IMR-90 (cell line): ENCODE data around the gene SORBS1.

Source experiments
- BHLHE40 ChIP-seq: fragments of 150-350 bp; IDR thresholded peaks from 2 replicates; pipeline ENCODE4 v1.6.1; 2016; ENCODE audit warnings: mild to moderate bottlenecking, low read depth, low read length
- CTCF ChIP-seq: conservative IDR thresholded peaks from 2 replicates; pipeline ENCODE4 v1.5.1; 2012; ENCODE audit warnings: mild to moderate bottlenecking, low read depth, low read length, improper control_type of control experiment
- ELK1 ChIP-seq: fragments of 150-350 bp; IDR thresholded peaks from 2 replicates; pipeline ENCODE4 v1.6.1; 2016; ENCODE audit warnings: low read depth, mild to moderate bottlenecking, low read length, moderate library complexity, borderline replicate concordance
- MAZ ChIP-seq: IDR thresholded peaks from 2 replicates; pipeline ENCODE4 v1.6.1; 2012; ENCODE audit warnings: low read depth, mild to moderate bottlenecking, low read length, improper control_type of control experiment, moderate library complexity, borderline replicate concordance
- MXI1 ChIP-seq: IDR thresholded peaks from 2 replicates; pipeline ENCODE4 v1.6.1; 2012; ENCODE audit warnings: low read depth, mild to moderate bottlenecking, low read length, moderate library complexity, borderline replicate concordance
- NFE2L2 ChIP-seq: fragments of 150-350 bp; IDR thresholded peaks from 2 replicates; pipeline ENCODE4 v1.6.1; 2016; ENCODE audit warnings: low read depth, mild to moderate bottlenecking, low read length
- POLR2A ChIP-seq: IDR thresholded peaks from 2 replicates; pipeline ENCODE4 v1.6.1; 2012; ENCODE audit warnings: mild to moderate bottlenecking, low read depth, low read length
- RAD21 ChIP-seq: IDR thresholded peaks from 2 replicates; pipeline ENCODE4 v1.6.1; 2012; ENCODE audit warnings: low read length, improper control_type of control experiment
- RCOR1 ChIP-seq: IDR thresholded peaks from 2 replicates; pipeline ENCODE4 v1.6.1; 2012; ENCODE audit warnings: mild to moderate bottlenecking, low read length, improper control_type of control experiment; ENCODE audit not compliant: insufficient replicate concordance
- RFX5 ChIP-seq: IDR thresholded peaks from 2 replicates; pipeline ENCODE4 v1.8.0; 2012; ENCODE audit warnings: low read depth, mild to moderate bottlenecking, low read length, moderate library complexity
- SMC3 ChIP-seq: fragments of 150-350 bp; IDR thresholded peaks from 2 replicates; pipeline ENCODE4 v1.6.1; 2016; ENCODE audit warnings: low read depth, mild to moderate bottlenecking, antibody characterized with exemption, low read length, moderate library complexity
- USF2 ChIP-seq: fragments of 150-350 bp; IDR thresholded peaks from 2 replicates; pipeline ENCODE4 v1.6.1; 2017; ENCODE audit warnings: mild to moderate bottlenecking, antibody characterized with exemption, low read length, low read depth

- peak; percentile 30 for TF ChIP-seq CTCF
- TF ChIP-seq ELK1, result no peak
- no peak for TF ChIP-seq BHLHE40
- no peak for TF ChIP-seq USF2
- TF ChIP-seq POLR2A, result peak; percentile 80
- TF ChIP-seq RFX5, result no peak
- peak; percentile 10; the same call in 1 of the 2 replicates for TF ChIP-seq MXI1
- TF ChIP-seq MAZ, result peak; percentile 72
- TF ChIP-seq SMC3, result no peak
- TF ChIP-seq NFE2L2, result no peak
- no peak for TF ChIP-seq RCOR1
- TF ChIP-seq RAD21, result no peak
These were observed 270.5 kb downstream of the SORBS1 start, which contains the start of gene PDLIM1 for GRCh38 chr10:95290461-95291364.
